Stromal cell of bone marrow (primary cell): Measurements from ENCODE around the gene CDK8.
"Not testable (repeated sequence)": the region's sequence is repeated elsewhere in the genome, so short reads cannot be mapped to it uniquely, and the experiment has no call there.

Source experiments
- DNase-seq: peaks from one replicate; pipeline ENCODE4 v3.0.0-alpha.2; 2012; ENCODE audit warnings: low read depth

Gene CDK8

GRCh38 chr13:26253787-26254582 lies at the start of gene CDK8:
Gene CDK8 (plus strand): TSS chr13:26254129. CDS start chr13:26254642, 513 bp downstream.
- DNase-seq = peak; percentile 88

- DNase-seq = no peak
Observed at GRCh38 chr13:26208287-26208686, 45.6 kb upstream of the CDK8 start.

- DNase-seq = no peak
Observed at GRCh38 chr13:26213345-26213744, 40.6 kb upstream of the CDK8 start.

- no peak for DNase-seq
Observed at GRCh38 chr13:26213982-26214381, 39.9 kb upstream of the CDK8 start.

- DNase-seq = no peak
Observed at GRCh38 chr13:26216042-26216441, 37.9 kb upstream of the CDK8 start.

GRCh38 chr13:26219726-26220125 lies 34.2 kb upstream of the CDK8 start:
- DNase-seq = no peak

- no peak for DNase-seq
Observed at GRCh38 chr13:26220575-26220974, 33.4 kb upstream of the CDK8 start.

GRCh38 chr13:26221399-26221720 lies 32.6 kb upstream of the CDK8 start:
- DNase-seq = no peak

- DNase-seq = peak; percentile 99
Observed at GRCh38 chr13:26221721-26222519, 32.0 kb upstream of the CDK8 start, which contains the start of gene RNF6. Gene RNF6 (minus strand): TSS chr13:26222314. CDS start chr13:26219649, 2,665 bp downstream.

- DNase-seq = no peak
Observed at GRCh38 chr13:26222520-26223046, 31.3 kb upstream of the CDK8 start.

GRCh38 chr13:26225896-26226617 lies 27.9 kb upstream of the CDK8 start:
- DNase-seq = no peak

GRCh38 chr13:26227166-26227971 lies 26.6 kb upstream of the CDK8 start:
- no peak for DNase-seq

GRCh38 chr13:26228096-26228495 lies 25.8 kb upstream of the CDK8 start:
- no peak for DNase-seq

GRCh38 chr13:26229080-26229615 lies 24.8 kb upstream of the CDK8 start:
- DNase-seq = no peak

- no peak for DNase-seq
Observed at GRCh38 chr13:26230703-26231102, 23.2 kb upstream of the CDK8 start.

- no peak for DNase-seq
Observed at GRCh38 chr13:26236296-26236695, 17.6 kb upstream of the CDK8 start.

- DNase-seq = no peak
Observed at GRCh38 chr13:26246154-26246553, 7.8 kb upstream of the CDK8 start.

GRCh38 chr13:26247011-26247410 lies 6.9 kb upstream of the CDK8 start:
- no peak for DNase-seq

GRCh38 chr13:26247608-26248007 lies 6.3 kb upstream of the CDK8 start:
- no peak for DNase-seq

- no peak for DNase-seq
Observed at GRCh38 chr13:26249551-26249950, 4.4 kb upstream of the CDK8 start.

- not testable (repeated sequence) for DNase-seq
Observed at GRCh38 chr13:26252006-26252405, 1.9 kb upstream of the CDK8 start.
